Prostate gland (tissue), 2 donors: Measurements from ENCODE around the gene ZNF490. TPM values are rescaled to one million over a fixed set of nuclear protein-coding genes. Genes with fewer than 3 reads are reported as not detected.

Experiments
- DNase-seq: peaks from one replicate; pipeline ENCODE4 v3.0.0-alpha.2; 2019; ENCODE audit warnings: low spot score
- H3K27ac ChIP-seq, 2 donors: fragments of 200-600 bp; sonication (generic); 2 replicates each; pipeline ENCODE4 v1.5.1; 2017 to 2019
- H3K27me3 ChIP-seq: fragments of 200-600 bp; sonication (generic); replicated peaks from 2 replicates; pipeline ENCODE4 v1.5.1; 2019; ENCODE audit not compliant: insufficient read depth
- H3K36me3 ChIP-seq, 2 donors: fragments of 200-600 bp; sonication (generic); 1 replicate in 1 of 2; 2 replicates in 1 of 2; pipeline versions ENCODE4 v1.5.1 to v1.8.1; 2017 to 2019
- H3K4me1 ChIP-seq: fragments of 200-600 bp; sonication (generic); replicated peaks from 2 replicates; pipeline ENCODE4 v1.5.1; 2019
- H3K4me3 ChIP-seq, 2 donors: fragments of 200-600 bp; sonication (generic); 2 replicates each; pipeline ENCODE4 v1.5.1; 2017 to 2019
- H3K9me3 ChIP-seq: fragments of 200-600 bp; sonication (generic); 2 replicates; pipeline ENCODE4 v1.5.1; 2017
- CTCF ChIP-seq, 4 experiments: fragments of 200-600 bp in 2 of 4; fragments of 450-650 bp in 2 of 4; sonication (generic) in 2 of 4; IDR thresholded peaks; 1 replicate in 3 of 4; 2 replicates in 1 of 4; pipeline ENCODE4 v1.5.1; 2016 to 2019; ENCODE audit warnings: antibody characterized with exemption in 4 of 4, mild to moderate bottlenecking in 2 of 4, moderate library complexity in 2 of 4
- POLR2A ChIP-seq: fragments of 450-650 bp; IDR thresholded peaks from one replicate; pipeline ENCODE4 v1.6.1; 2016; ENCODE audit warnings: antibody characterized with exemption, mild to moderate bottlenecking
- POLR2AphosphoS5 ChIP-seq: sonication (generic); formaldehyde crosslinking; IDR thresholded peaks from one replicate; pipeline ENCODE4 v1.6.1; 2017; ENCODE audit warnings: antibody characterized with exemption
- WGBS: methylation state at CpG from one replicate; pipeline ENCODE4 v1.1.5; 2018; 5-methylcytosine and 5-hydroxymethylcytosine counted together
- intact Hi-C: fragments of 100-400 bp; cut with DNase I; formaldehyde crosslinking; loops from one replicate; pipeline ENCODE4 v1.14.2; 2022
- total RNA-seq, 2 donors: library from RNA; depleted of rRNA; stranded (reverse); fragments of >200 nt; gene quantifications; one replicate each; pipeline ENCODE4 v1.1.0, GENCODE V29; 2016

The ZNF490 gene
- total RNA-seq, 2 donors from 2014 or later, result 7.2 to 8.9 TPM

GRCh38 chr19:12607631-12608030 lies 3.0 kb downstream of the ZNF490 start:
- Histone ChIP-seq H3K4me3 (no peak overlapping the region), H3K27ac (no peak overlapping the region), H3K36me3 (no peaks in the 10 kb centered on the region), H3K4me1 (no peaks in the 10 kb centered on the region), H3K9me3 (no peaks in the 10 kb centered on the region), H3K27me3 (no peaks in the 10 kb centered on the region)
- TF ChIP-seq CTCF (IDR thresholded peaks at IDR 0.05) (no peak), POLR2AphosphoS5 (no peak), POLR2A (no peak)
- DNase-seq, result no peak
- intact Hi-C loops, result no loop called here
- WGBS, result 90% methylated on average over 3 of the region's 3 CpGs

- no peaks in the 10 kb centered on the region for H3K4me1 ChIP-seq
- no peak for TF ChIP-seq POLR2AphosphoS5
- no peak for TF ChIP-seq POLR2A
- TF ChIP-seq CTCF (IDR thresholded peaks at IDR 0.05), result no peak
- H3K27ac ChIP-seq, result no peak overlapping the region
- no peaks in the 10 kb centered on the region for H3K36me3 ChIP-seq
- WGBS, result 100% methylated on average over 1 of the region's 1 CpG
- H3K4me3 ChIP-seq, result no peak overlapping the region
- intact Hi-C loops, result no loop called here
- no peak for DNase-seq
- no peaks in the 10 kb centered on the region for H3K27me3 ChIP-seq
- no peaks in the 10 kb centered on the region for H3K9me3 ChIP-seq
Measured at GRCh38 chr19:12606796-12607195, 3.8 kb downstream of the ZNF490 start.

GRCh38 chr19:12603714-12604113 lies 6.9 kb downstream of the ZNF490 start:
- WGBS, result 100% methylated on average over 1 of the region's 1 CpG
- intact Hi-C loops, result no loop called here
- TF ChIP-seq POLR2A (no peak), POLR2AphosphoS5 (no peak), CTCF (IDR thresholded peaks at IDR 0.05) (no peak)

GRCh38 chr19:12597594-12597993 lies 13.0 kb downstream of the ZNF490 start:
- TF ChIP-seq CTCF (IDR thresholded peaks at IDR 0.05) (no peak), POLR2A (no peak), POLR2AphosphoS5 (no peak)
- Histone ChIP-seq H3K36me3 (no peaks in the 10 kb centered on the region), H3K4me1 (no peaks in the 10 kb centered on the region), H3K9me3 (no peaks in the 10 kb centered on the region), H3K4me3 (no peak overlapping the region), H3K27ac (no peak overlapping the region), H3K27me3 (no peaks in the 10 kb centered on the region)
- intact Hi-C loops, result no loop called here
- WGBS, result 85% methylated on average over 11 of the region's 11 CpGs
- no peak for DNase-seq

More at GRCh38 chr19:12603714-12604113, 6.9 kb downstream of the ZNF490 start:
- H3K36me3 ChIP-seq, result no peaks in the 10 kb centered on the region
- no peak overlapping the region for H3K4me3 ChIP-seq
- H3K9me3 ChIP-seq, result no peaks in the 10 kb centered on the region
- H3K4me1 ChIP-seq, result no peaks in the 10 kb centered on the region
- DNase-seq, result no peak
- no peak overlapping the region for H3K27ac ChIP-seq
- H3K27me3 ChIP-seq, result no peaks in the 10 kb centered on the region

GRCh38 chr19:12596927-12597548 lies 13.6 kb downstream of the ZNF490 start:
- H3K36me3 ChIP-seq, result no peaks in the 10 kb centered on the region
- TF ChIP-seq POLR2A (no peak), POLR2AphosphoS5 (no peak), CTCF (IDR thresholded peaks at IDR 0.05) (no peak)
- intact Hi-C loops, result no loop called here
- H3K27ac ChIP-seq, result no peak overlapping the region
- no peaks in the 10 kb centered on the region for H3K9me3 ChIP-seq
- WGBS, result 72% methylated on average over 38 of the region's 38 CpGs
- no peaks in the 10 kb centered on the region for H3K27me3 ChIP-seq
- DNase-seq, result no peak
- H3K4me3 ChIP-seq, result no peak overlapping the region
- H3K4me1 ChIP-seq, result no peaks in the 10 kb centered on the region
